Measurements from ENCODE around the gene MRPL50. TPM values are rescaled to one million over a fixed set of nuclear protein-coding genes. Genes with fewer than 3 reads are reported as not detected.
A peak's percentile ranks its signal among the peaks of the same experiment; 100 is the strongest.

Gene MRPL50
- 7.6 and 11.9 TPM in 2 replicates for total RNA-seq (2021)
- percentile 90 among the genes with signal in this experiment for Bru-seq, nascent RNA
- percentile 77 among the genes with signal in this experiment for BruChase-seq, experiment 1, labeled RNA remaining after a 2-hour chase
- BruChase-seq, experiment 2, labeled RNA remaining after a 6-hour chase: percentile 86 among the genes with signal in this experiment
- long read RNA-seq, transcript MRPL50-201 (2 exons, 3,332 nt): major isoform, 141 of 141 reads
- long read RNA-seq, partial matches to known transcripts: 0 of 141 reads
- long read RNA-seq, other reads (novel, unspliced or antisense): 0 of 141 reads

GRCh38 chr9:101398068-101398929, at the start of gene MRPL50, which contains the start of gene ZNF189:
MRPL50 (minus strand) TSS chr9:101398618; CDS start chr9:101398592, 26 bp downstream.
ZNF189 (plus strand) TSS chr9:101398851; CDS start chr9:101399157, 306 bp downstream.
- intact Hi-C loops (cut with micrococcal nuclease; ENCODE audit: unreplicated experiment): loop anchor here (1.0 to 5.0 kb wide), 2 partner anchors 135 to 1576 kb away; partner anchors contain the start of genes NR4A3 and RNF20
- ChIA-PET POLR2A (ENCODE audit: unreplicated experiment) (interaction anchor here (0.6 to 0.8 kb wide), 6 partner anchors 15 to 1076 kb away, joined by 3 to 13 read pairs (median 8); no protein-coding TSS in a partner anchor), CTCF (interaction anchor here (0.6 kb wide), 1 partner anchor 77 kb away, joined by 5 read pairs; no protein-coding TSS in a partner anchor)
- no peaks in the 10 kb centered on the region for H3F3A ChIP-seq (ENCODE audit: insufficient read depth, low read depth)
- H3K4me3 ChIP-seq: peak within 1 kb of the TSS; percentile 84
- H3K4me1 ChIP-seq (replicated peaks; ENCODE audit: insufficient read depth): peaks cover 19% of the 10 kb centered on the region
- DNase-seq: peak; percentile 96 to 97
- TSS peak; percentile 58 for BruUV-seq (replicated peaks)
- no peaks in the 10 kb centered on the region for H4K20me1 ChIP-seq (ENCODE audit: insufficient read depth)
- TF ChIP-seq, protein P1, sequence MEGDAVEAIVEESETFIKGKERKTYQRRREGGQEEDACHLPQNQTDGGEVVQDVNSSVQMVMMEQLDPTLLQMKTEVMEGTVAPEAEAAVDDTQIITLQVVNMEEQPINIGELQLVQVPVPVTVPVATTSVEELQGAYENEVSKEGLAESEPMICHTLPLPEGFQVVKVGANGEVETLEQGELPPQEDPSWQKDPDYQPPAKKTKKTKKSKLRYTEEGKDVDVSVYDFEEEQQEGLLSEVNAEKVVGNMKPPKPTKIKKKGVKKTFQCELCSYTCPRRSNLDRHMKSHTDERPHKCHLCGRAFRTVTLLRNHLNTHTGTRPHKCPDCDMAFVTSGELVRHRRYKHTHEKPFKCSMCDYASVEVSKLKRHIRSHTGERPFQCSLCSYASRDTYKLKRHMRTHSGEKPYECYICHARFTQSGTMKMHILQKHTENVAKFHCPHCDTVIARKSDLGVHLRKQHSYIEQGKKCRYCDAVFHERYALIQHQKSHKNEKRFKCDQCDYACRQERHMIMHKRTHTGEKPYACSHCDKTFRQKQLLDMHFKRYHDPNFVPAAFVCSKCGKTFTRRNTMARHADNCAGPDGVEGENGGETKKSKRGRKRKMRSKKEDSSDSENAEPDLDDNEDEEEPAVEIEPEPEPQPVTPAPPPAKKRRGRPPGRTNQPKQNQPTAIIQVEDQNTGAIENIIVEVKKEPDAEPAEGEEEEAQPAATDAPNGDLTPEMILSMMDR (conservative IDR thresholded peaks at IDR 0.05): no peak
- TF ChIP-seq EZH2 (IDR thresholded peaks at IDR 0.05; ENCODE audit: low read depth): no peak
- peaks cover 57% of the 10 kb centered on the region for H3K36me3 ChIP-seq (ENCODE audit: low read depth)
- H3K27ac ChIP-seq: peak within 1 kb of the TSS; percentile 35
- peaks cover 17% of the 10 kb centered on the region for H3K9me3 ChIP-seq (ENCODE audit: insufficient read depth, low read depth)
- H3K9me2 ChIP-seq (ENCODE audit: insufficient read depth): no peaks in the 10 kb centered on the region
- peak within 1 kb of the TSS; percentile 99 for H2AFZ ChIP-seq
- H3K27me3 ChIP-seq (ENCODE audit: insufficient read depth, low read depth): no peaks in the 10 kb centered on the region
- peaks cover 75% of the 10 kb centered on the region for H3K79me2 ChIP-seq (ENCODE audit: low read depth)
- peak within 1 kb of the TSS; percentile 99 for H3K4me2 ChIP-seq

- H3K4me3 ChIP-seq: no peak overlapping the region
- no TSS peak for BruUV-seq (replicated peaks)
- H3K9me3 ChIP-seq (ENCODE audit: insufficient read depth, low read depth): no peaks in the 10 kb centered on the region
- no peak for TF ChIP-seq EZH2 (IDR thresholded peaks at IDR 0.05; ENCODE audit: low read depth)
- TF ChIP-seq, protein P1 (conservative IDR thresholded peaks at IDR 0.05): no peak
- H3K4me2 ChIP-seq: no peak overlapping the region
- POLR2A ChIA-PET (ENCODE audit: unreplicated experiment): no interaction called here
- CTCF ChIA-PET: no interaction called here
- no peak overlapping the region for H3K27ac ChIP-seq
- H3K9me2 ChIP-seq (ENCODE audit: insufficient read depth): no peaks in the 10 kb centered on the region
- H3K36me3 ChIP-seq (ENCODE audit: low read depth): no peaks in the 10 kb centered on the region
- peaks cover 20% of the 10 kb centered on the region; the same call in 1 of the 2 replicates for H3K27me3 ChIP-seq (ENCODE audit: insufficient read depth, low read depth)
- H3F3A ChIP-seq (ENCODE audit: insufficient read depth, low read depth): no peaks in the 10 kb centered on the region
- DNase-seq: no peak
- intact Hi-C loops (cut with micrococcal nuclease; ENCODE audit: unreplicated experiment): no loop called here
- no peaks in the 10 kb centered on the region; the same call in 1 of the 2 replicates for H4K20me1 ChIP-seq (ENCODE audit: insufficient read depth)
- no peaks in the 10 kb centered on the region for H3K4me1 ChIP-seq (replicated peaks; ENCODE audit: insufficient read depth)
- no peak overlapping the region for H2AFZ ChIP-seq
- H3K79me2 ChIP-seq (ENCODE audit: low read depth): no peaks in the 10 kb centered on the region
Measured at GRCh38 chr9:101446732-101447131, 48.3 kb upstream of the MRPL50 start.

GRCh38 chr9:101445353-101446029, 47.1 kb upstream of the MRPL50 start:
- CTCF ChIA-PET: no interaction called here
- Histone ChIP-seq H3K4me3 (no peak overlapping the region), H3K79me2 (ENCODE audit: low read depth) (no peaks in the 10 kb centered on the region), H3K27me3 (ENCODE audit: insufficient read depth, low read depth) (peaks cover 20% of the 10 kb centered on the region; the same call in 1 of the 2 replicates), H3K36me3 (ENCODE audit: low read depth) (no peaks in the 10 kb centered on the region), H3K9me3 (ENCODE audit: insufficient read depth, low read depth) (no peaks in the 10 kb centered on the region), H3K27ac (no peak overlapping the region), H3K4me2 (peak overlapping the region; percentile 48), H3K9me2 (ENCODE audit: insufficient read depth) (no peaks in the 10 kb centered on the region), H3F3A (ENCODE audit: insufficient read depth, low read depth) (no peaks in the 10 kb centered on the region), H3K4me1 (replicated peaks; ENCODE audit: insufficient read depth) (no peaks in the 10 kb centered on the region), H2AFZ (no peak overlapping the region; the same call in 1 of the 2 replicates), H4K20me1 (ENCODE audit: insufficient read depth) (no peaks in the 10 kb centered on the region; the same call in 1 of the 2 replicates)
- intact Hi-C loops (cut with micrococcal nuclease; ENCODE audit: unreplicated experiment): no loop called here
- no peak for TF ChIP-seq EZH2 (IDR thresholded peaks at IDR 0.05; ENCODE audit: low read depth)
- TF ChIP-seq, protein P1 (conservative IDR thresholded peaks at IDR 0.05): no peak
- POLR2A ChIA-PET (ENCODE audit: unreplicated experiment): no interaction called here
- DNase-seq: no peak
- no TSS peak for BruUV-seq (replicated peaks)

Data from PC-9 (cell line).